AG04449 (cell line): ENCODE results near the gene SYTL4.

Experiments
- CTCF ChIA-PET: fragments of 350-600 bp; formaldehyde crosslinking; extraction: SDS; loops from one replicate; lab custom pipeline; 2021; ENCODE audit warnings: antibody characterized with exemption; lab: Yijun Ruan, JAX
- POLR2A ChIA-PET: fragments of 400-600, 350-600 bp; formaldehyde crosslinking; extraction: SDS; loops from one replicate; lab custom pipeline; 2020; ENCODE audit warnings: antibody characterized with exemption, inconsistent platforms; lab: Yijun Ruan, JAX
- DNase-seq: peaks from one replicate; pipeline ENCODE4 v3.0.0-alpha.2; 2010; ENCODE audit warnings: low read depth, low spot score
- H3K4me3 ChIP-seq: 2 replicates; pipeline ENCODE4 v1.5.1; 2011; ENCODE audit warnings: low read depth, mild to moderate bottlenecking, control low read depth, low read length
- CTCF ChIP-seq: IDR thresholded peaks from one replicate; pipeline ENCODE4 v1.5.1; 2011; ENCODE audit warnings: mild to moderate bottlenecking, moderate library complexity, low read length, control low read depth, inconsistent platforms; ENCODE audit not compliant: insufficient read depth; ENCODE audit errors: missing control alignments

The SYTL4 gene

GRCh38 chrX:100698551-100698950 lies 33.4 kb downstream of the SYTL4 start:
- no peak for TF ChIP-seq CTCF
- H3K4me3 ChIP-seq: no peak overlapping the region
- POLR2A ChIA-PET: no interaction called here
- CTCF ChIA-PET: no interaction called here
- no peak for DNase-seq

GRCh38 chrX:100696699-100697351 lies 35.1 kb downstream of the SYTL4 start:
- ChIA-PET CTCF (interaction anchor here (2.6 kb wide), 1 partner anchor 11 kb away, joined by 18 read pairs; no protein-coding TSS in a partner anchor), POLR2A (no interaction called here)
- TF ChIP-seq CTCF: no peak
- H3K4me3 ChIP-seq: no peak overlapping the region
- no peak for DNase-seq

GRCh38 chrX:100695991-100696390 lies 35.9 kb downstream of the SYTL4 start:
- ChIA-PET CTCF (interaction anchor here (2.6 kb wide), 1 partner anchor 10 kb away, joined by 18 read pairs; no protein-coding TSS in a partner anchor), POLR2A (no interaction called here)
- no peak for DNase-seq
- TF ChIP-seq CTCF: no peak
- H3K4me3 ChIP-seq: no peak overlapping the region

- POLR2A ChIA-PET: no interaction called here
Measured at GRCh38 chrX:100695302-100695701, 36.6 kb downstream of the SYTL4 start.

GRCh38 chrX:100687546-100687945 lies 44.4 kb downstream of the SYTL4 start:
- H3K4me3 ChIP-seq: no peak overlapping the region
- ChIA-PET CTCF (interaction anchor here (1.1 to 8.7 kb wide), 10 partner anchors 9 to 176 kb away, joined by 3 to 210 read pairs (median 6); no protein-coding TSS in a partner anchor), POLR2A (no interaction called here)
- no peak for TF ChIP-seq CTCF
- DNase-seq: no peak

More at GRCh38 chrX:100695302-100695701, 36.6 kb downstream of the SYTL4 start:
- CTCF ChIA-PET: interaction anchor here (2.6 kb wide), 1 partner anchor 9 kb away, joined by 18 read pairs; no protein-coding TSS in a partner anchor
- no peak for DNase-seq
- TF ChIP-seq CTCF: no peak
- no peak overlapping the region for H3K4me3 ChIP-seq

- TF ChIP-seq CTCF: no peak
- CTCF ChIA-PET: interaction anchor here (0.8 to 8.7 kb wide), 11 partner anchors 9 to 98 kb away, joined by 3 to 210 read pairs (median 5); no protein-coding TSS in a partner anchor
- no peak for DNase-seq
- POLR2A ChIA-PET: no interaction called here
- no peak overlapping the region for H3K4me3 ChIP-seq
Measured at GRCh38 chrX:100687128-100687527, 44.8 kb downstream of the SYTL4 start.
